GM23338 (cell line): ENCODE results near the gene DNAJC17. TPM values are rescaled to one million over a fixed set of nuclear protein-coding genes. Genes with fewer than 3 reads are reported as not detected.

Experiments
- ATAC-seq: fragments of 200-7000 bp; cut with Tn5 transposase; 3 replicates; pipeline ENCODE4 v1.9.1; 2020
- DNase-seq: peaks from one replicate; pipeline ENCODE4 v3.0.0-alpha.2; 2015; ENCODE audit warnings: low spot score
- H2AFZ ChIP-seq: fragments of 200-600 bp; sonication (generic); 2 replicates; pipeline ENCODE4 v1.8.0; 2016; ENCODE audit warnings: antibody characterized with exemption, mild to moderate bottlenecking, moderate library complexity
- H3F3A ChIP-seq: fragments of 200-600 bp; sonication (generic); replicated peaks from 2 replicates; pipeline ENCODE4 v1.8.0; 2017; ENCODE audit warnings: antibody characterized with exemption, mixed run types, low read depth
- H3K27ac ChIP-seq: fragments of 200-600 bp; sonication (generic); 2 replicates; pipeline ENCODE4 v1.6.1; 2016; ENCODE audit warnings: low read depth
- H3K27me3 ChIP-seq: fragments of 200-600 bp; sonication (generic); 2 replicates; pipeline ENCODE4 v1.8.0; 2016; ENCODE audit warnings: mild to moderate bottlenecking, mixed run types, moderate library complexity; ENCODE audit not compliant: insufficient read depth
- H3K36me3 ChIP-seq: fragments of 200-600 bp; sonication (generic); 2 replicates; pipeline ENCODE4 v1.8.0; 2016; ENCODE audit warnings: mild to moderate bottlenecking; ENCODE audit not compliant: insufficient read depth
- H3K4me1 ChIP-seq: fragments of 200-600 bp; sonication (generic); 2 replicates; pipeline ENCODE4 v1.8.0; 2016; ENCODE audit warnings: mild to moderate bottlenecking, moderate library complexity; ENCODE audit not compliant: insufficient read depth
- H3K4me2 ChIP-seq: fragments of 200-600 bp; sonication (generic); 2 replicates; pipeline ENCODE4 v1.7.1; 2017; ENCODE audit warnings: mixed run types
- H3K4me3 ChIP-seq: fragments of 200-600 bp; sonication (generic); 2 replicates; pipeline ENCODE4 v1.6.1; 2016; ENCODE audit warnings: mixed run types
- H3K79me2 ChIP-seq: fragments of 200-600 bp; sonication (generic); replicated peaks from 2 replicates; pipeline ENCODE4 v1.8.0; 2017; ENCODE audit warnings: mild to moderate bottlenecking; ENCODE audit not compliant: insufficient read depth
- H3K9me2 ChIP-seq: fragments of 200-600 bp; sonication (generic); 2 replicates; pipeline ENCODE4 v1.8.0; 2017; ENCODE audit not compliant: insufficient read depth
- H4K20me1 ChIP-seq: fragments of 200-600 bp; sonication (generic); replicated peaks from 2 replicates; pipeline ENCODE4 v1.8.0; 2017; ENCODE audit warnings: mild to moderate bottlenecking; ENCODE audit not compliant: insufficient read depth
- H3K27ac Mint-ChIP-seq: 2 replicates; pipeline ENCODE4 v1.8.0; 2020; ENCODE audit warnings: inconsistent platforms, mild to moderate bottlenecking, moderate library complexity, mixed read lengths
- H3K27me3 Mint-ChIP-seq: 3 replicates; pipeline ENCODE4 v1.8.0; 2022; ENCODE audit warnings: low read depth, mild to moderate bottlenecking, moderate library complexity, mixed read lengths, inconsistent platforms; ENCODE audit not compliant: insufficient read depth, poor library complexity
- H3K36me3 Mint-ChIP-seq: 3 replicates; pipeline ENCODE4 v1.8.0; 2021; ENCODE audit warnings: low read depth, mild to moderate bottlenecking, inconsistent platforms, moderate library complexity, mixed read lengths
- H3K4me1 Mint-ChIP-seq: 3 replicates; pipeline ENCODE4 v1.8.0; 2020; ENCODE audit warnings: mild to moderate bottlenecking, inconsistent platforms, mixed read lengths
- H3K4me3 Mint-ChIP-seq: 3 replicates; pipeline ENCODE4 v1.8.0; 2021; ENCODE audit warnings: moderate library complexity, mild to moderate bottlenecking, inconsistent platforms, mixed read lengths
- H3K9me3 Mint-ChIP-seq: 3 replicates; pipeline ENCODE4 v1.8.0; 2020; ENCODE audit warnings: moderate library complexity, mild to moderate bottlenecking, inconsistent platforms, mixed read lengths
- CREB1 ChIP-seq: fragments of 250-450 bp; sonication (Bioruptor Pico); IDR thresholded peaks from 2 replicates; pipeline ENCODE4 v1.5.0; 2020; ENCODE audit warnings: low read depth, mild to moderate bottlenecking, moderate library complexity
- CTCF ChIP-seq, 2 experiments: fragments of 200-600 bp in 1 of 2; sonication (generic) in 1 of 2; conservative IDR thresholded peaks; 2 replicates each; pipeline versions ENCODE4 v1.5.1 to v1.6.1; 2016 to 2017; ENCODE audit warnings: antibody characterized with exemption in 2 of 2, low read depth in 2 of 2, mild to moderate bottlenecking in 2 of 2, moderate library complexity in 1 of 2
- ETS1 ChIP-seq: IDR thresholded peaks from 2 replicates; pipeline ENCODE4 v1.6.1; 2016; ENCODE audit warnings: antibody characterized with exemption
- EZH2 ChIP-seq: fragments of 200-600 bp; sonication (generic); IDR thresholded peaks from one replicate; pipeline ENCODE4 v1.8.0; 2017; ENCODE audit warnings: antibody characterized with exemption, mild to moderate bottlenecking, low read depth; ENCODE audit not compliant: unreplicated experiment
- EZH2phosphoT487 ChIP-seq: fragments of 200-600 bp; sonication (generic); IDR thresholded peaks from one replicate; pipeline ENCODE4 v1.8.1; 2018; ENCODE audit warnings: antibody characterized with exemption; ENCODE audit not compliant: unreplicated experiment
- JUNB ChIP-seq: IDR thresholded peaks from one replicate; pipeline ENCODE4 v1.6.1; 2016; ENCODE audit warnings: antibody characterized with exemption; ENCODE audit not compliant: unreplicated experiment
- NANOG ChIP-seq: IDR thresholded peaks from 2 replicates; pipeline ENCODE4 v1.6.1; 2016; ENCODE audit warnings: antibody characterized with exemption, borderline replicate concordance
- POLR2AphosphoS5 ChIP-seq: IDR thresholded peaks from 2 replicates; pipeline ENCODE4 v1.6.1; 2016; ENCODE audit warnings: antibody characterized with exemption, low read depth
- REST ChIP-seq: IDR thresholded peaks from one replicate; pipeline ENCODE4 v1.6.1; 2018; ENCODE audit warnings: antibody characterized with exemption; ENCODE audit not compliant: unreplicated experiment
- STAT1 ChIP-seq: IDR thresholded peaks from one replicate; pipeline ENCODE4 v1.6.1; 2016; ENCODE audit warnings: antibody characterized with exemption; ENCODE audit not compliant: unreplicated experiment
- ZNF114 ChIP-seq: fragments of 250-450 bp; sonication (Bioruptor Pico); IDR thresholded peaks from 2 replicates; pipeline ENCODE4 v1.5.0; 2020; ENCODE audit warnings: mild to moderate bottlenecking, moderate library complexity
- ZNF331 ChIP-seq: fragments of 250-450 bp; sonication (Bioruptor Pico); IDR thresholded peaks from 2 replicates; pipeline ENCODE4 v1.5.0; 2020; ENCODE audit warnings: low read depth, mild to moderate bottlenecking, moderate library complexity
- ZNF462 ChIP-seq: fragments of 250-450 bp; sonication (Bioruptor Pico); IDR thresholded peaks from 2 replicates; pipeline ENCODE4 v1.5.0; 2020; ENCODE audit warnings: mild to moderate bottlenecking, moderate library complexity
- polyA plus RNA-seq: library from polyadenylated mRNA; unstranded; fragments of >200 nt; fragmentation: Nextera tagmentation; extraction: Ambion mirVana; gene quantifications from 2 replicates; pipeline ENCODE4 v1.2.1, GENCODE V29; 2016
- total RNA-seq: library from RNA; depleted of rRNA; stranded (reverse); fragments of >200 nt; shearing (Covaris generic); gene quantifications from 2 replicates; pipeline ENCODE4 v1.2.3, GENCODE V29; 2014

Gene DNAJC17
- total and polyA plus RNA-seq, 2 experiments from 2014 or later: 23.0 to 77.6 TPM

- Mint-ChIP-seq H3K4me3 (no peak overlapping the region), H3K36me3 (peaks cover 12% of the 10 kb centered on the region; the same call in 2 of the 3 replicates), H3K4me1 (peaks cover 46% of the 10 kb centered on the region), H3K9me3 (no peaks in the 10 kb centered on the region), H3K27ac (no peak overlapping the region), H3K27me3 (peaks cover 13% of the 10 kb centered on the region)
- Histone ChIP-seq H3K9me2 (no peaks in the 10 kb centered on the region), H3K79me2 (peaks cover 33% of the 10 kb centered on the region), H3K27me3 (no peaks in the 10 kb centered on the region), H3F3A (peaks cover 9% of the 10 kb centered on the region; the same call in 1 of the 2 replicates), H4K20me1 (0 out of 2 replicates have a peak, but pooled peaks cover 3% of the 10 kb centered on the region), H3K4me2 (no peak overlapping the region), H3K4me3 (no peak overlapping the region), H3K27ac (no peak overlapping the region), H3K36me3 (no peaks in the 10 kb centered on the region), H2AFZ (no peak overlapping the region), H3K4me1 (peaks cover 47% of the 10 kb centered on the region)
- ATAC-seq: no peak
- DNase-seq: no peak
- TF ChIP-seq REST (no peak), JUNB (no peak), EZH2 (no peak), NANOG (no peak), EZH2phosphoT487 (no peak), ZNF462 (no peak), ZNF114 (CRISPR knock-in tag) (no peak), STAT1 (no peak), CTCF (conservative IDR thresholded peaks at IDR 0.05; ENCODE audit: low read depth in 2 of 2) (no peak), POLR2AphosphoS5 (no peak), CREB1 (CRISPR knock-in tag) (no peak), ZNF331 (CRISPR knock-in tag) (no peak), ETS1 (no peak)
Measured at GRCh38 chr15:40792394-40792793, 14.9 kb downstream of the DNAJC17 start.
